HepG2 (cell line): Measurements from ENCODE around the gene PLD1. TPM values are rescaled to one million over a fixed set of nuclear protein-coding genes. Genes with fewer than 3 reads are reported as not detected.

Experiments used
- CBFB ChIP-seq: sonication (generic); formaldehyde crosslinking; IDR thresholded peaks from 2 replicates; pipeline ENCODE4 v1.4.0; 2020; ENCODE audit warnings: missing genetic modification reagents
- CHD4 ChIP-seq: fragments of 200-600 bp; sonication (generic); IDR thresholded peaks from 2 replicates; pipeline ENCODE4 v1.7.0; 2017; ENCODE audit warnings: mild to moderate bottlenecking, low read length, borderline replicate concordance
- GZF1 ChIP-seq: sonication (generic); formaldehyde crosslinking; IDR thresholded peaks from 2 replicates; pipeline ENCODE4 v1.5.1; 2020; ENCODE audit warnings: mild to moderate bottlenecking, missing genetic modification reagents
- HNRNPLL ChIP-seq: fragments of 200-400 bp; formaldehyde crosslinking; IDR thresholded peaks from 2 replicates; pipeline ENCODE4 v1.6.1; 2017; ENCODE audit warnings: mild to moderate bottlenecking, low read depth, low read length; ENCODE audit not compliant: poor library complexity, severe bottlenecking
- IRX3 ChIP-seq: sonication (generic); formaldehyde crosslinking; IDR thresholded peaks from 2 replicates; pipeline ENCODE4 v1.8.1; 2023; ENCODE audit warnings: mild to moderate bottlenecking, low read depth, missing genetic modification reagents, borderline replicate concordance
- NFE2L2 ChIP-seq: fragments of 150-350 bp; IDR thresholded peaks from 2 replicates; pipeline ENCODE4 v1.6.1; 2014; ENCODE audit warnings: low read length
- POGK ChIP-seq: sonication (generic); formaldehyde crosslinking; conservative IDR thresholded peaks from 2 replicates; pipeline ENCODE4 v1.8.0; 2022; ENCODE audit warnings: mild to moderate bottlenecking, moderate library complexity, missing genetic modification reagents
- POLR2AphosphoS2 ChIP-seq: IDR thresholded peaks from 2 replicates; pipeline ENCODE4 v1.6.1; 2011; ENCODE audit warnings: low read depth, low read length, improper control_type of control experiment
- RARA ChIP-seq: IDR thresholded peaks from 2 replicates; pipeline ENCODE4 v1.6.1; 2016; ENCODE audit warnings: missing genetic modification reagents, missing compliant biosample characterization
- WIZ ChIP-seq: sonication (generic); formaldehyde crosslinking; IDR thresholded peaks from 2 replicates; pipeline ENCODE4 v1.5.1; 2020; ENCODE audit warnings: mild to moderate bottlenecking, missing genetic modification reagents
- ZBTB10 ChIP-seq: sonication (generic); formaldehyde crosslinking; IDR thresholded peaks from 2 replicates; pipeline ENCODE4 v1.4.0; 2020; ENCODE audit warnings: missing genetic modification reagents, borderline replicate concordance
- ZFP36L2 ChIP-seq: sonication (generic); formaldehyde crosslinking; IDR thresholded peaks from 2 replicates; pipeline ENCODE4 v1.4.0; 2020; ENCODE audit warnings: missing genetic modification reagents
- ZNF33B ChIP-seq: sonication (generic); formaldehyde crosslinking; IDR thresholded peaks from 2 replicates; pipeline ENCODE4 v1.5.1; 2020; ENCODE audit warnings: mild to moderate bottlenecking, missing genetic modification reagents
- ZNF556 ChIP-seq: sonication (generic); formaldehyde crosslinking; IDR thresholded peaks from 2 replicates; pipeline ENCODE4 v1.4.0; 2020; ENCODE audit warnings: mild to moderate bottlenecking, missing genetic modification reagents, borderline replicate concordance
- ZNF777 ChIP-seq: sonication (generic); formaldehyde crosslinking; IDR thresholded peaks from 2 replicates; pipeline ENCODE4 v1.4.0; 2020; ENCODE audit warnings: missing genetic modification reagents
- polyA plus RNA-seq, 8 experiments: library from polyadenylated mRNA; depleted of rRNA in 3 of 8; stranded (reverse) in 7 of 8; unstranded in 1 of 8; fragments of >200 nt; fragmentation: Illumina TruSeq in 4 of 8; extraction: Trizol in 4 of 8; gene quantifications; 2 replicates each; pipeline versions ENCODE4 v1.2.1 to v1.2.3, GENCODE V29; 2011 to 2016; ENCODE audit warnings: low read depth in 4 of 8, missing spikeins in 1 of 8, mixed read lengths in 1 of 8; ENCODE audit not compliant: insufficient read depth in 1 of 8
- total RNA-seq, 5 experiments: library from RNA; depleted of rRNA; stranded (reverse); fragments of >200 nt; fragmentation: Illumina TruSeq; extraction: Trizol; gene quantifications; 2 replicates each; pipeline ENCODE4 v1.2.3, GENCODE V29; 2016; ENCODE audit warnings: low read depth in 1 of 5
- TF ChIP-seq, protein P1 (sequence below): fragments of 450-650 bp; IDR thresholded peaks from 2 replicates; pipeline ENCODE4 v1.6.1; 2017
- TF ChIP-seq, protein P2 (sequence below): sonication (generic); formaldehyde crosslinking; IDR thresholded peaks from 2 replicates; pipeline ENCODE4 v1.5.0; 2020; ENCODE audit warnings: mild to moderate bottlenecking, low read depth, missing genetic modification reagents, borderline replicate concordance
- TF ChIP-seq, protein P3 (sequence below): sonication (generic); formaldehyde crosslinking; IDR thresholded peaks from 2 replicates; pipeline ENCODE4 v1.5.1; 2020; ENCODE audit warnings: mild to moderate bottlenecking, missing genetic modification reagents

The PLD1 gene
- total and polyA plus RNA-seq, 2 of the 13 experiments (the other 11 are each of a cell fraction or from before 2014, with no cell fraction given), result 27.1 to 59.4 TPM

DNA sequence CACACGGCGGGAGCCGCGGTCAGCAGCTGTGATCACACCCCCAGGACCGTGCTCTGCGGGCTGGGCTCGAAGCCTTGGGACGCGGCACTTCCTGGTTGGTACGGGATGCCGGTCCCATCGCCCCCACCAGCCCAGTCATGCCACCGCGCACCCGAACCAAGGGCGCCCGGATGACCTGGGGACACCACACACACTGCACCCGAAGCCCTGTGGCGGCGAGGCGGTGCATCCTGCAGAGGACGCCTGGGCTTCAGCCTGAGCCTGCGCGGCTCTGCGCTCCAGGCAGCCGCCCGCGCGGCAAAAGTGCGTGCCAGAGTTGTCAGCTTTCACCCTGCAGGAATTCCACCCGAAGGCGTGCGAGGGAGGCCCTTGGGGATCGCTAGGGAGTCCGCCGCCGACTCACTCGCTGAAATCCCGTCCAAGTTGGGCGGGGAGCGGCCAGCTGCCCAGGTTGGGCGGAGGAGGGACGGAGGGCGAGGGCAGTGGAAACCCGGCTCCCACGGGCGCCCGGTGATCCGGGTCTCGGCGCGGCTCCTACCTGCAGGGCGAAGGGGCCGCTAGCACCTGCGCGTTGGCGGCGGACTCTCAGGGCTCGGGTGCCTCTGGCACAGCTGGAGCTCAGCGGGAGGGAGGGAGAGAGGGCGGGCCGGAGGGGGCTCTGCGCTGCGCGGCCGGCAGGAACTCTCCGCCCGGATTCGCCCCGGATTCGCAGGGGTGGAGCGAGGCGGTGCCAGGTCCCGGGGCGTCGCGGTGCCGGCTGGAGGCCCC lies at the start of gene PLD1 (continued):
- TF ChIP-seq, protein P1, sequence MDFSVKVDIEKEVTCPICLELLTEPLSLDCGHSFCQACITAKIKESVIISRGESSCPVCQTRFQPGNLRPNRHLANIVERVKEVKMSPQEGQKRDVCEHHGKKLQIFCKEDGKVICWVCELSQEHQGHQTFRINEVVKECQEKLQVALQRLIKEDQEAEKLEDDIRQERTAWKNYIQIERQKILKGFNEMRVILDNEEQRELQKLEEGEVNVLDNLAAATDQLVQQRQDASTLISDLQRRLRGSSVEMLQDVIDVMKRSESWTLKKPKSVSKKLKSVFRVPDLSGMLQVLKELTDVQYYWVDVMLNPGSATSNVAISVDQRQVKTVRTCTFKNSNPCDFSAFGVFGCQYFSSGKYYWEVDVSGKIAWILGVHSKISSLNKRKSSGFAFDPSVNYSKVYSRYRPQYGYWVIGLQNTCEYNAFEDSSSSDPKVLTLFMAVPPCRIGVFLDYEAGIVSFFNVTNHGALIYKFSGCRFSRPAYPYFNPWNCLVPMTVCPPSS, result no peak
- TF ChIP-seq, protein P2, sequence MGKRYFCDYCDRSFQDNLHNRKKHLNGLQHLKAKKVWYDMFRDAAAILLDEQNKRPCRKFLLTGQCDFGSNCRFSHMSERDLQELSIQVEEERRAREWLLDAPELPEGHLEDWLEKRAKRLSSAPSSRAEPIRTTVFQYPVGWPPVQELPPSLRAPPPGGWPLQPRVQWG, result no peak
- TF ChIP-seq NFE2L2, result no peak
- peak; percentile 47; the same call in 1 of the 2 replicates for TF ChIP-seq GZF1 (CRISPR knock-in tag)
- peak; percentile 84 for TF ChIP-seq HNRNPLL
- TF ChIP-seq ZBTB10 (CRISPR knock-in tag), result peak; percentile 71; the same call in 1 of the 2 replicates
- TF ChIP-seq CBFB (CRISPR knock-in tag), result peak; percentile 51
- TF ChIP-seq WIZ (CRISPR knock-in tag), result no peak
- TF ChIP-seq ZFP36L2, result no peak
- no peak for TF ChIP-seq IRX3 (CRISPR knock-in tag)
- TF ChIP-seq RARA, result peak; percentile 76
- no peak for TF ChIP-seq ZNF33B (CRISPR knock-in tag)
- peak; percentile 55; the same call in 1 of the 2 replicates for TF ChIP-seq POGK (CRISPR knock-in tag)
- TF ChIP-seq, protein P3, sequence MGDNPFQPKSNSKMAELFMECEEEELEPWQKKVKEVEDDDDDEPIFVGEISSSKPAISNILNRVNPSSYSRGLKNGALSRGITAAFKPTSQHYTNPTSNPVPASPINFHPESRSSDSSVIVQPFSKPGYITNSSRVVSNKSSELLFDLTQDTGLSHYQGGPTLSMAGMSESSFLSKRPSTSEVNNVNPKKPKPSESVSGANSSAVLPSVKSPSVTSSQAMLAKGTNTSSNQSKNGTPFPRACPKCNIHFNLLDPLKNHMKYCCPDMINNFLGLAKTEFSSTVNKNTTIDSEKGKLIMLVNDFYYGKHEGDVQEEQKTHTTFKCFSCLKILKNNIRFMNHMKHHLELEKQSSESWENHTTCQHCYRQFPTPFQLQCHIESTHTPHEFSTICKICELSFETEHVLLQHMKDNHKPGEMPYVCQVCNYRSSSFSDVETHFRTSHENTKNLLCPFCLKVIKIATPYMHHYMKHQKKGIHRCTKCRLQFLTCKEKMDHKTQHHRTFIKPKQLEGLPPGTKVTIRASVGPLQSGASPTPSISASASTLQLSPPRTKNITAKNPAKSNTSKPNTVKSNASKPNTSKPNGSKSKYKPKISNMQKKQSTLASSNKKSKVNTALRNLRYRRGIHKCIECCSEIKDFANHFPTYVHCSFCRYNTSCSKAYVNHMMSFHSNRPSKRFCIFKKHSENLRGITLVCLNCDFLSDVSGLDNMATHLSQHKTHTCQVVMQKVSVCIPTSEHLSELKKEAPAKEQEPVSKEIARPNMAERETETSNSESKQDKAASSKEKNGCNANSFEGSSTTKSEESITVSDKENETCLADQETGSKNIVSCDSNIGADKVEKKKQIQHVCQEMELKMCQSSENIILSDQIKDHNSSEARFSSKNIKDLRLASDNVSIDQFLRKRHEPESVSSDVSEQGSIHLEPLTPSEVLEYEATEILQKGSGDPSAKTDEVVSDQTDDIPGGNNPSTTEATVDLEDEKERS (CRISPR knock-in tag), result peak; percentile 96
- no peak for TF ChIP-seq CHD4
- no peak for TF ChIP-seq POLR2AphosphoS2
- peak; percentile 16 for TF ChIP-seq ZNF777
- TF ChIP-seq ZNF556, result peak; percentile 79; the same call in 1 of the 2 replicates
